GM12865 (cell line): ENCODE measurements around the gene BLNK.
A peak's percentile ranks its signal among the peaks of the same experiment; 100 is the strongest.

Experiments
- DNase-seq: peaks from one replicate; pipeline ENCODE4 v3.0.0; 2010; ENCODE audit warnings: low read depth
- H3K4me3 ChIP-seq: 2 replicates; pipeline ENCODE4 v1.5.1; 2011; ENCODE audit warnings: mild to moderate bottlenecking, low read depth, low read length, control low read depth
- TF ChIP-seq, protein P1 (sequence below): IDR thresholded peaks from 2 replicates; pipeline ENCODE4 v1.5.1; 2011; ENCODE audit warnings: low read length, control low read depth, low read depth, inconsistent platforms; ENCODE audit not compliant: insufficient read depth; ENCODE audit errors: missing control alignments

BLNK gene

DNA sequence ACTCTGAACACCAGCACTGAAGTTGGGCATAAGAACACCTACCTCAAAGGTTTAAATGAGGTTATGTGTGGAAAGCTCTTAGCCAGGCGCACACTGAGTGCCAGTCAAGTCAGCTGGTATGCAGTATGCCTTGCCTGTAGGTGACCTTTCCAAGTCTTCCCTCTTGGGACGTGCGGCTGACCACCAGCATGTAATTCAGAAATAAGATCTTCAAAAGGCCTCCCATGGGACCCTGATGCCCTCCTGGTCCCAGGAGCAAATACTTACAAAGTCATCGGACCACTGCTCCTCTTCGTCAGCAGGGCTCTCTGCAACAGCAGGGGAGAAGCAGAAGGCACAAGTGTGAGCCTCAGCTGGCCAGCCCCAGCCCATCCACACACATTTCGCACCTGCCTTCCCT, 40.8 kb downstream of the BLNK start:
- DNase-seq = peak; percentile 61
- TF ChIP-seq, protein P1, sequence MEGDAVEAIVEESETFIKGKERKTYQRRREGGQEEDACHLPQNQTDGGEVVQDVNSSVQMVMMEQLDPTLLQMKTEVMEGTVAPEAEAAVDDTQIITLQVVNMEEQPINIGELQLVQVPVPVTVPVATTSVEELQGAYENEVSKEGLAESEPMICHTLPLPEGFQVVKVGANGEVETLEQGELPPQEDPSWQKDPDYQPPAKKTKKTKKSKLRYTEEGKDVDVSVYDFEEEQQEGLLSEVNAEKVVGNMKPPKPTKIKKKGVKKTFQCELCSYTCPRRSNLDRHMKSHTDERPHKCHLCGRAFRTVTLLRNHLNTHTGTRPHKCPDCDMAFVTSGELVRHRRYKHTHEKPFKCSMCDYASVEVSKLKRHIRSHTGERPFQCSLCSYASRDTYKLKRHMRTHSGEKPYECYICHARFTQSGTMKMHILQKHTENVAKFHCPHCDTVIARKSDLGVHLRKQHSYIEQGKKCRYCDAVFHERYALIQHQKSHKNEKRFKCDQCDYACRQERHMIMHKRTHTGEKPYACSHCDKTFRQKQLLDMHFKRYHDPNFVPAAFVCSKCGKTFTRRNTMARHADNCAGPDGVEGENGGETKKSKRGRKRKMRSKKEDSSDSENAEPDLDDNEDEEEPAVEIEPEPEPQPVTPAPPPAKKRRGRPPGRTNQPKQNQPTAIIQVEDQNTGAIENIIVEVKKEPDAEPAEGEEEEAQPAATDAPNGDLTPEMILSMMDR = no peak
- H3K4me3 ChIP-seq = no peak overlapping the region

DNA sequence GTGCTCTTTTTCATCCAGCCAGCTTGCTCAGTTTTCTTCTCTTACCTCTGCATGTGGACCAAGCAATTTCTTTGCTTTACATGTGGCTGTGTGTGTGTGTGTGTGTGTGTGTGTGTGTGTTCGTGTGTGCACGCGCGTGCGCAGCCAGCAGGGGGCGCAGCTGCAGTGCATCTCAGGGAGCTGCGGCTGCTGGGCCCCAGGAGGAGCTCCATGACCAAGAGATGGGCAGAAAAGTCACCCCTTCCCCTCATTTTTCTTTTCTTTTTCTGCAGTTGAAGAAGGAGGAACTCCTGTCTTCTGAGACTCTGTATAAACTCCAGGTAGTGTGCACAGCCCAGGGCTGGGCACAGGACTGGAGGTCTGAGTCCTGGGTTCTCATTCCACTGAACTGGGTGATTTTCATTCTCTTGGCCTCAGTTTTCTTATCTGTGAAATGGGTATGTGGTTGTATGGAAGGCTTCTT, 41.8 kb downstream of the BLNK start:
- H3K4me3 ChIP-seq = no peak overlapping the region
- peak; percentile 91 for DNase-seq
- TF ChIP-seq, protein P1 = peak; percentile 97

DNA sequence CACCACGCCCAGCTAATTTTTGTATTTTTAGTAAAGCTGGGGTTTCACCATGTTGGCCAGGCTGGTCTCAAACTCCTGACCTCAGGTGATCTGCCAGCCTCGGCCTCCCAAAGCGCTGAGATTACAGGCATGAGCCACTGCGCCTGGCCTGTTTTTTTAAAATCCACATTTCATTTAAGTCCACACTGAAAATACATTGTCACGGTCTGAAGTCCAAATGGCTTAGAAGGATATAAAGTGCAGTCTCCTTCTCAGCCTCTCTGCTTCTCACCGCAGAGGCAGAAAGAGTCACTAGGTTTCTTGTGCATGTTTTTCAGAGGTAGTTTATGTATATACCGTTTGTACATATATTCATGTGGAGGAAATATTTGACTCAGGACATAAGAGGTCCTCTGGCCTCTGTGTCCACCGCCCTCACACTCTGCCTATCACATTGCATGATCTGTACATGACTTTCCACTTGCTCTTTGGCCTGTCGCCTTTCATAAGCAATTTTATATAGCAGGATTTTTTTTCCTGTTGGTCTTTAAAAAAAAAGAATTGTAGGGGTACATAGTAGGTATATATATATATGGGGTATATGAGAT, 42.9 kb downstream of the BLNK start:
- TF ChIP-seq, protein P1 = no peak
- no peak overlapping the region for H3K4me3 ChIP-seq
- no peak for DNase-seq

DNA sequence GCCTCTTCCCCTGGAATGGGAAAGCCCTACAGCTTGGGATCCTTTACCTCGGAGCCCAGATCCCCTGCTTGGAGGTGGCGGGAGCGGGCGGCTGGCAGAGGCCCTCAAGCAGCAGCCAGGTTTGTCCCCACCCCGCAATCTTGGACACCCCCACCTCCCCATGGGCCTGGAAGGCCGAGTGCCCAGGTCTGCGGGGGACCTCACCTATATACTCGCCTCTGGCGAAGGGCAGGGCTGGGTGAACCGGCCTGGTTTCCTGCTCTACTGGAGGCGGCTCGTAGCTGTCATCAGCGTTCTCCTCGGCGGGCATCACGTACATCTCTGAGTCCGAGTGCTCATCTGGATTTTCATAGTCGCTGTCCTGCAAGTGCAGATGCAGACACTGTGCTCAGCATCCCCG, 44.2 kb downstream of the BLNK start:
- TF ChIP-seq, protein P1 = no peak

DNA sequence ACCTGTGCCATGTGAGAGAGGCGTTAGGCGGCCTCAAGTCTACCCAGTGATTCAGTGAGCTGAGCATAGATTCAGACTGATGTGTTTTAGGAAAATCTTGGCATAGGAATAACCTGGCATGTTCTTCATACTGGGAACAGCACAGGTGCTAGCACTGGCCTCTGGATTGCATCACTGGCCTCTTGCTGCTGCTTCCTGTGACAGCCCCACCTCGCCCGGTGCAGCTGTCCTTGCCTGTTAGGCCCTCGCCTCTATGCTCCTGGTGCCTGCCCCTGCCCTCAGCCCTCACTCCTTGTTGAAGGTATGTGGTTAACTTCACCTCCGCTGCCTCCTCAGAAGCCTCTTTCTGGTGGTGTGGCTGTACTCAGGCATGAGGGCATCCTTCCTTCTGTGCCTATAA, 46.2 kb downstream of the BLNK start:
- DNase-seq = no peak
- TF ChIP-seq, protein P1 = no peak

More for the DNA sequence above, 44.2 kb downstream of the BLNK start:
- no peak for DNase-seq
- H3K4me3 ChIP-seq = no peak overlapping the region

DNA sequence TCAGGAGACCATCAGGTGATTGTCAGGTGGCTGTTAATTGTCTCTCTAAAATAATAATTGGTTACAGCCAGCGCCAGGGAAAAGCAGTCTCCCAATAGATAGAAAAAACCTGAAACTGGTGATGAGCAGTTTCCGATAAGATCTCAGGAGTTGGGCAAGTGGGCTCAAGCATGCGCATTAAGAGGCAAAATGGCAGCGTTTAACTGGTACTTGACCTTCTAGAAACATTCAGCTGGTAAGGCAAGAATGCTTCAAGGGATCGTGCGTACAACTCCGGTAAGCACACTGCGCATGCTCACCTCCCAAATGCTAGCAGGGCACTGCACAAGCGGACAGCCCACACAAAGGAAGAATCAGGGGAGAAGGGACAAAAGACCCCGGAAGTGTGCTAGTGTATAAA, 48.5 kb downstream of the BLNK start:
- TF ChIP-seq, protein P1 = no peak
- H3K4me3 ChIP-seq = no peak overlapping the region
- DNase-seq = no peak

More for the DNA sequence above, 46.2 kb downstream of the BLNK start:
- no peak overlapping the region for H3K4me3 ChIP-seq

DNA sequence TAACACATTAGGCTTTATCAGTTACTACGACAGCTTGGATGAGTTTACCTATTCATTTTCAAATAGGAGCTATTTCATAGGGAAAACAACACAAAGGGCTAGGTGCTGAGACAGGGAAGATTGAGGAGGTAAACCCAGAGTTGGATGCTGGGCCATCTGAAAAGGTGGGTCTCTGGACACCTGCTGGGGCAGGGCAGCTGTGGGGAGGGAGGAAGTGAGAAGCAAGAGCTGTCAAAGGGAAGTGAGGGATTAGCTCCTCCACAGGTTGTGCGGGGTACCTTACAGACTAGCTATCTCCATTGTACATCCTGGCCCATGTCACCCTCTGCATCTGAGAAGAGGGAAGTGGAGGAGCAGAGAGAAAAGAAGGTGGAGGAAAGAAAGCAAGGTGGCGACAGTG, 48.9 kb downstream of the BLNK start:
- TF ChIP-seq, protein P1 = no peak
- no peak for DNase-seq
- H3K4me3 ChIP-seq = no peak overlapping the region
